Measurements from ENCODE around the gene MED26. TPM values are rescaled to one million over a fixed set of nuclear protein-coding genes. Genes with fewer than 3 reads are reported as not detected.

The MED26 gene
- total RNA-seq, 2 donors from 2014 or later = 5.2 to 5.9 TPM

GRCh38 chr19:16659832-16660708 lies 32.1 kb upstream of the MED26 start, which contains the start of gene SMIM7:
Gene SMIM7, minus strand, starts transcription at chr19:16660144. Its CDS starts 34 bp downstream, at chr19:16660110.
- Histone ChIP-seq H3K27me3 (no peaks in the 10 kb centered on the region), H3K4me1 (peaks cover 0 to 28% of the 10 kb centered on the region in 2 donors), H3K27ac (peak within 1 kb of the TSS; percentile 94 to 95), H3K36me3 (peaks cover 23% of the 10 kb centered on the region), H3K4me3 (peak within 1 kb of the TSS; percentile 78 to 82), H3K9me3 (no peaks in the 10 kb centered on the region)
- TF ChIP-seq CTCF (IDR thresholded peaks at IDR 0.05) = peak in 1 of 2 donors; percentile 47
- DNase-seq (ENCODE audit: low spot score) = peak; percentile 98

- DNase-seq (ENCODE audit: low spot score) = no peak
- peaks cover 28% of the 10 kb centered on the region for H3K36me3 ChIP-seq
- H3K9me3 ChIP-seq = no peaks in the 10 kb centered on the region
- H3K4me3 ChIP-seq = peak overlapping the region; percentile 78 to 82
- peaks cover 0 to 28% of the 10 kb centered on the region in 2 donors for H3K4me1 ChIP-seq
- H3K27ac ChIP-seq = peak overlapping the region; percentile 94 to 95
- TF ChIP-seq CTCF (IDR thresholded peaks at IDR 0.05) = no peak
- H3K27me3 ChIP-seq = no peaks in the 10 kb centered on the region
Observed at GRCh38 chr19:16659464-16659831, 31.4 kb upstream of the MED26 start.

GRCh38 chr19:16657384-16657783 lies 29.4 kb upstream of the MED26 start:
- Histone ChIP-seq H3K27me3 (no peaks in the 10 kb centered on the region), H3K27ac (no peak overlapping the region), H3K4me3 (no peak overlapping the region), H3K36me3 (peaks cover 48% of the 10 kb centered on the region), H3K9me3 (no peaks in the 10 kb centered on the region), H3K4me1 (peaks cover 0 to 28% of the 10 kb centered on the region in 2 donors)
- no peak for TF ChIP-seq CTCF (IDR thresholded peaks at IDR 0.05)
- no peak for DNase-seq (ENCODE audit: low spot score)

- peaks cover 65% of the 10 kb centered on the region for H3K36me3 ChIP-seq
- no peaks in the 10 kb centered on the region for H3K9me3 ChIP-seq
- no peak overlapping the region for H3K27ac ChIP-seq
- peaks cover 0 to 18% of the 10 kb centered on the region in 2 donors for H3K4me1 ChIP-seq
- H3K4me3 ChIP-seq = no peak overlapping the region
- TF ChIP-seq CTCF (IDR thresholded peaks at IDR 0.05) = no peak
- H3K27me3 ChIP-seq = no peaks in the 10 kb centered on the region
- no peak for DNase-seq (ENCODE audit: low spot score)
Observed at GRCh38 chr19:16655727-16656126, 27.7 kb upstream of the MED26 start.

GRCh38 chr19:16654627-16655026 lies 26.6 kb upstream of the MED26 start:
- H3K9me3 ChIP-seq = no peaks in the 10 kb centered on the region
- no peak for TF ChIP-seq CTCF (IDR thresholded peaks at IDR 0.05)
- H3K4me3 ChIP-seq = no peak overlapping the region
- peaks cover 0 to 18% of the 10 kb centered on the region in 2 donors for H3K4me1 ChIP-seq
- no peak for DNase-seq (ENCODE audit: low spot score)
- H3K27me3 ChIP-seq = no peaks in the 10 kb centered on the region
- H3K36me3 ChIP-seq = peaks cover 65% of the 10 kb centered on the region
- no peak overlapping the region for H3K27ac ChIP-seq
